ENCODE data around the gene SIRPG.

GRCh38 chr20:1618954-1619540 is 38.5 kb downstream of the SIRPG start:
- no peak for TF ChIP-seq CTCF (IDR thresholded peaks at IDR 0.05; ENCODE audit: control extremely low read depth in 1 of 3, insufficient read depth in 1 of 3, low read depth in 1 of 3, low read length in 3 of 3)
- TF ChIP-seq RAD21 (IDR thresholded peaks at IDR 0.05 in 1 of 2, conservative IDR thresholded peaks at IDR 0.05 in 1 of 2; ENCODE audit: low read depth in 2 of 2, low read length in 2 of 2): no peak
- no peak for TF ChIP-seq CEBPB (IDR thresholded peaks at IDR 0.05; ENCODE audit: low read depth, low read length)
- no peak for TF ChIP-seq POLR2A (IDR thresholded peaks at IDR 0.05; ENCODE audit: control extremely low read depth in 1 of 2, low read depth in 2 of 2, low read length in 2 of 2)
- TF ChIP-seq JUN (IDR thresholded peaks at IDR 0.05; ENCODE audit: low read depth, low read length): no peak
- no peak for TF ChIP-seq CBX5 (IDR thresholded peaks at IDR 0.05; ENCODE audit: low read depth, low read length)
- TF ChIP-seq EZH2 (IDR thresholded peaks at IDR 0.05; ENCODE audit: low read depth, low read length, severe bottlenecking): no peak
- TF ChIP-seq CTBP2 (IDR thresholded peaks at IDR 0.05; ENCODE audit: borderline replicate concordance, insufficient read depth, insufficient read length, low read length): no peak
- TF ChIP-seq SAP30 (IDR thresholded peaks at IDR 0.05; ENCODE audit: insufficient read depth, insufficient replicate concordance, low read length): no peak
- TF ChIP-seq RXRA (IDR thresholded peaks at IDR 0.05; ENCODE audit: insufficient read depth, low read depth, low read length): no peak
- TF ChIP-seq ATF3 (IDR thresholded peaks at IDR 0.05; ENCODE audit: insufficient read depth, low read depth, low read length): no peak
- no peak for TF ChIP-seq CHD2 (IDR thresholded peaks at IDR 0.05; ENCODE audit: low read length)
